Measurements from ENCODE around the gene MRPL40.

The MRPL40 gene

DNA sequence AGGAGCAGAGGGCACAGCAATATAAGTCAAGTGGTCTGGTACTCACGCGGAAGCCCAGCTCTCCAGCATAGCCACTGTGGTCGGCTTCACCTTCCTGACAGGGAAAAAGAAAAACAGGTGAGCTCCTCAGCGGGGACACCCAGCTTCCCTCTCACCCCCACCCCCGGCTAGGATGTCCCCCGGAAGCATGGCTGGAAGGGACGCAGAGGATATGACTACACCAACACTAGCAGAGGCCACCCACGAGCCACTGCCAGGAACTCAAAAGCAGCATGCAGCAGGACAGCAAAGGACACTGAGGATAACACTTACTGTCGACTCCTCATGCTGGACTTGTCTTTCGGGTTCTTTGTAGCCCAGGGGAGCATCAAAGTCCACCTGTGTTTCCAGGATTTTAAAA lies 24.2 kb downstream of the MRPL40 start (continued):
- TF ChIP-seq FEZF1 (tag by site-specific recombination; IDR thresholded peaks at IDR 0.05): no peak
- no peak for TF ChIP-seq ZSCAN18 (tag by site-specific recombination; IDR thresholded peaks at IDR 0.05)
- no peak for TF ChIP-seq ZNF701 (tag by site-specific recombination; IDR thresholded peaks at IDR 0.05)
- no peak for TF ChIP-seq ZNF558 (tag by site-specific recombination; IDR thresholded peaks at IDR 0.05)
- TF ChIP-seq, protein P1, sequence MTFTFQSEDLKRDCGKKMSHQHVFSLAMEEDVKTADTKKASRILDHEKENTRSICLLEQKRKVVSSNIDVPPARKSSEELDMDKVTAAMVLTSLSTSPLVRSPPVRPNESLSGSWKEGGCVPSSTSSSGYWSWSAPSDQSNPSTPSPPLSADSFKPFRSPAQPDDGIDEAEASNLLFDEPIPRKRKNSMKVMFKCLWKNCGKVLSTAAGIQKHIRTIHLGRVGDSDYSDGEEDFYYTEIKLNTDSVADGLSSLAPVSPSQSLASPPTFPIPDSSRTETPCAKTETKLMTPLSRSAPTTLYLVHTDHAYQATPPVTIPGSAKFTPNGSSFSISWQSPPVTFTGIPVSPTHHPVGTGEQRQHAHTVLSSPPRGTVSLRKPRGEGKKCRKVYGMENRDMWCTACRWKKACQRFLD (tag by site-specific recombination; IDR thresholded peaks at IDR 0.05): no peak
- no peak for TF ChIP-seq ZNF266 (tag by site-specific recombination; IDR thresholded peaks at IDR 0.05; ENCODE audit: low read depth)
- TF ChIP-seq, protein P2, sequence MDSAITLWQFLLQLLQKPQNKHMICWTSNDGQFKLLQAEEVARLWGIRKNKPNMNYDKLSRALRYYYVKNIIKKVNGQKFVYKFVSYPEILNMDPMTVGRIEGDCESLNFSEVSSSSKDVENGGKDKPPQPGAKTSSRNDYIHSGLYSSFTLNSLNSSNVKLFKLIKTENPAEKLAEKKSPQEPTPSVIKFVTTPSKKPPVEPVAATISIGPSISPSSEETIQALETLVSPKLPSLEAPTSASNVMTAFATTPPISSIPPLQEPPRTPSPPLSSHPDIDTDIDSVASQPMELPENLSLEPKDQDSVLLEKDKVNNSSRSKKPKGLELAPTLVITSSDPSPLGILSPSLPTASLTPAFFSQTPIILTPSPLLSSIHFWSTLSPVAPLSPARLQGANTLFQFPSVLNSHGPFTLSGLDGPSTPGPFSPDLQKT (IDR thresholded peaks at IDR 0.05; ENCODE audit: borderline replicate concordance, low read depth, low read length): no peak
- TF ChIP-seq ZNF404 (tag by site-specific recombination; IDR thresholded peaks at IDR 0.05): no peak
- no peak for TF ChIP-seq SP7 (tag by site-specific recombination; IDR thresholded peaks at IDR 0.05)

DNA sequence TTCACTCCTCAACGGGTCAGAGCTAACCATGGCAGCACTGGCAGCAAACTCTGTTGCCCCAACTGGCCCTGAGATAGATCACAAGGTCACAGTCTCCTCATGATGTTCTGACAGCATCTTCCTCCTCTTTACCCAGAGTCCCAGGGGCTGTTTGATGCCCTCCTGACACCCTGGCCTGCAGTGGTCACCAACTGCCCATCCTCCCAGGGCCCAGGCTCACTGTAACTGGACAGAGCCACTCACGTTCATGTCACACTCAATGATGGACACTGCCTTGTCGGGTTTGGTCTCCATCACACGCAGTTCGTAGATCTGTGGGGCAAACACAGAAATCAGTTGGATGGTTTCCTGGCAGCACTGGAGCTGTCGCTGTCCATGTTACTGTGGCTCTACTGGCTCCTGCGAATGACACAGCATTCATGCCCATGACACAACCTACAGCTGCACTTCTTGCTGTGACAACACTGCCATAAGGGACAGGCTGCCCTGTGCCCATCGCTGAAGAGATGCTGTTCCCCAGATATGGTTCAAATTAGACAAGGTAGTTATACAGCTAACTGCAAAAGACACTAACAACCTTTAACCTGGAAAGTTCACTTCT lies 25.6 kb downstream of the MRPL40 start:
- Histone ChIP-seq H3K9me3 (ENCODE audit: control insufficient read depth, insufficient read depth, low read depth, low read length) (no peaks in the 10 kb centered on the region), H3K27ac (ENCODE audit: extremely low read depth, low read depth, low read length) (no peak overlapping the region), H3K36me3 (ENCODE audit: control insufficient read depth in 2 of 2, insufficient read depth in 1 of 2, low read length in 2 of 2) (peaks cover 16 to 96% of the 10 kb centered on the region in 2 experiments; a peak in 2 of 3 replicates), H3K4me3 (ENCODE audit: low read depth, low read length) (no peak overlapping the region), H3K4me1 (ENCODE audit: control insufficient read depth, insufficient read depth, low read length) (no peaks in the 10 kb centered on the region)
- CTCF ChIA-PET: interaction anchor here (1.1 to 1.9 kb wide), 3 partner anchors 16 to 172 kb away, joined by 3 to 12 read pairs (median 8); no protein-coding TSS in a partner anchor
- POLR2A ChIA-PET: no interaction called here
- TF ChIP-seq GLI2 (tag by site-specific recombination; IDR thresholded peaks at IDR 0.05; ENCODE audit: borderline replicate concordance, low read depth): no peak
- TF ChIP-seq ZNF132 (tag by site-specific recombination; IDR thresholded peaks at IDR 0.05; ENCODE audit: borderline replicate concordance): no peak
- TF ChIP-seq ZBTB48 (tag by site-specific recombination; IDR thresholded peaks at IDR 0.05): no peak
- no peak for TF ChIP-seq ZIC2 (tag by site-specific recombination; IDR thresholded peaks at IDR 0.05)
- TF ChIP-seq ZNF626 (tag by site-specific recombination; IDR thresholded peaks at IDR 0.05): no peak
- TF ChIP-seq ZNF621 (tag by site-specific recombination; IDR thresholded peaks at IDR 0.05): no peak
- TF ChIP-seq, protein P3, sequence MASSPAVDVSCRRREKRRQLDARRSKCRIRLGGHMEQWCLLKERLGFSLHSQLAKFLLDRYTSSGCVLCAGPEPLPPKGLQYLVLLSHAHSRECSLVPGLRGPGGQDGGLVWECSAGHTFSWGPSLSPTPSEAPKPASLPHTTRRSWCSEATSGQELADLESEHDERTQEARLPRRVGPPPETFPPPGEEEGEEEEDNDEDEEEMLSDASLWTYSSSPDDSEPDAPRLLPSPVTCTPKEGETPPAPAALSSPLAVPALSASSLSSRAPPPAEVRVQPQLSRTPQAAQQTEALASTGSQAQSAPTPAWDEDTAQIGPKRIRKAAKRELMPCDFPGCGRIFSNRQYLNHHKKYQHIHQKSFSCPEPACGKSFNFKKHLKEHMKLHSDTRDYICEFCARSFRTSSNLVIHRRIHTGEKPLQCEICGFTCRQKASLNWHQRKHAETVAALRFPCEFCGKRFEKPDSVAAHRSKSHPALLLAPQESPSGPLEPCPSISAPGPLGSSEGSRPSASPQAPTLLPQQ (tag by site-specific recombination; IDR thresholded peaks at IDR 0.05): no peak
- TF ChIP-seq, protein P4, sequence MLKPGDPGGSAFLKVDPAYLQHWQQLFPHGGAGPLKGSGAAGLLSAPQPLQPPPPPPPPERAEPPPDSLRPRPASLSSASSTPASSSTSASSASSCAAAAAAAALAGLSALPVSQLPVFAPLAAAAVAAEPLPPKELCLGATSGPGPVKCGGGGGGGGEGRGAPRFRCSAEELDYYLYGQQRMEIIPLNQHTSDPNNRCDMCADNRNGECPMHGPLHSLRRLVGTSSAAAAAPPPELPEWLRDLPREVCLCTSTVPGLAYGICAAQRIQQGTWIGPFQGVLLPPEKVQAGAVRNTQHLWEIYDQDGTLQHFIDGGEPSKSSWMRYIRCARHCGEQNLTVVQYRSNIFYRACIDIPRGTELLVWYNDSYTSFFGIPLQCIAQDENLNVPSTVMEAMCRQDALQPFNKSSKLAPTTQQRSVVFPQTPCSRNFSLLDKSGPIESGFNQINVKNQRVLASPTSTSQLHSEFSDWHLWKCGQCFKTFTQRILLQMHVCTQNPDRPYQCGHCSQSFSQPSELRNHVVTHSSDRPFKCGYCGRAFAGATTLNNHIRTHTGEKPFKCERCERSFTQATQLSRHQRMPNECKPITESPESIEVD (tag by site-specific recombination; IDR thresholded peaks at IDR 0.05): no peak
- no peak for TF ChIP-seq ZBTB17 (tag by site-specific recombination; IDR thresholded peaks at IDR 0.05)
- no peak for TF ChIP-seq ZNF311 (tag by site-specific recombination; IDR thresholded peaks at IDR 0.05; ENCODE audit: borderline replicate concordance)
- TF ChIP-seq, protein P5, sequence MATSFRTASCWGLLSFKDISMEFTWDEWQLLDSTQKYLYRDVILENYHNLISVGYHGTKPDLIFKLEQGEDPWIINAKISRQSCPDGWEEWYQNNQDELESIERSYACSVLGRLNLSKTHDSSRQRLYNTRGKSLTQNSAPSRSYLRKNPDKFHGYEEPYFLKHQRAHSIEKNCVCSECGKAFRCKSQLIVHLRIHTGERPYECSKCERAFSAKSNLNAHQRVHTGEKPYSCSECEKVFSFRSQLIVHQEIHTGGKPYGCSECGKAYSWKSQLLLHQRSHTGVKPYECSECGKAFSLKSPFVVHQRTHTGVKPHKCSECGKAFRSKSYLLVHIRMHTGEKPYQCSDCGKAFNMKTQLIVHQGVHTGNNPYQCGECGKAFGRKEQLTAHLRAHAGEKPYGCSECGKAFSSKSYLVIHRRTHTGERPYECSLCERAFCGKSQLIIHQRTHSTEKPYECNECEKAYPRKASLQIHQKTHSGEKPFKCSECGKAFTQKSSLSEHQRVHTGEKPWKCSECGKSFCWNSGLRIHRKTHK (tag by site-specific recombination; IDR thresholded peaks at IDR 0.05): no peak
- TF ChIP-seq KLF1 (tag by site-specific recombination; IDR thresholded peaks at IDR 0.05): no peak
- no peak for TF ChIP-seq ZNF223 (tag by site-specific recombination; IDR thresholded peaks at IDR 0.05)
- no peak for TF ChIP-seq ZSCAN23 (tag by site-specific recombination; IDR thresholded peaks at IDR 0.05)
- no peak for TF ChIP-seq ZNF548 (tag by site-specific recombination; IDR thresholded peaks at IDR 0.05)
- TF ChIP-seq ZNF138 (tag by site-specific recombination; IDR thresholded peaks at IDR 0.05; ENCODE audit: borderline replicate concordance): no peak
- no peak for TF ChIP-seq ZNF23 (tag by site-specific recombination; IDR thresholded peaks at IDR 0.05; ENCODE audit: borderline replicate concordance)
